Hippocampal formation (tissue), 2 donors: ENCODE results near the gene MORN3.
"Not testable (repeated sequence)": the region's sequence is repeated elsewhere in the genome, so short reads cannot be mapped to it uniquely, and the experiment has no call there.

Experiments used
- DNase-seq, 2 donors: peaks; one replicate each; lab custom pipeline; 2025; lab: John Stamatoyannopoulos, UW

The MORN3 gene

DNA sequence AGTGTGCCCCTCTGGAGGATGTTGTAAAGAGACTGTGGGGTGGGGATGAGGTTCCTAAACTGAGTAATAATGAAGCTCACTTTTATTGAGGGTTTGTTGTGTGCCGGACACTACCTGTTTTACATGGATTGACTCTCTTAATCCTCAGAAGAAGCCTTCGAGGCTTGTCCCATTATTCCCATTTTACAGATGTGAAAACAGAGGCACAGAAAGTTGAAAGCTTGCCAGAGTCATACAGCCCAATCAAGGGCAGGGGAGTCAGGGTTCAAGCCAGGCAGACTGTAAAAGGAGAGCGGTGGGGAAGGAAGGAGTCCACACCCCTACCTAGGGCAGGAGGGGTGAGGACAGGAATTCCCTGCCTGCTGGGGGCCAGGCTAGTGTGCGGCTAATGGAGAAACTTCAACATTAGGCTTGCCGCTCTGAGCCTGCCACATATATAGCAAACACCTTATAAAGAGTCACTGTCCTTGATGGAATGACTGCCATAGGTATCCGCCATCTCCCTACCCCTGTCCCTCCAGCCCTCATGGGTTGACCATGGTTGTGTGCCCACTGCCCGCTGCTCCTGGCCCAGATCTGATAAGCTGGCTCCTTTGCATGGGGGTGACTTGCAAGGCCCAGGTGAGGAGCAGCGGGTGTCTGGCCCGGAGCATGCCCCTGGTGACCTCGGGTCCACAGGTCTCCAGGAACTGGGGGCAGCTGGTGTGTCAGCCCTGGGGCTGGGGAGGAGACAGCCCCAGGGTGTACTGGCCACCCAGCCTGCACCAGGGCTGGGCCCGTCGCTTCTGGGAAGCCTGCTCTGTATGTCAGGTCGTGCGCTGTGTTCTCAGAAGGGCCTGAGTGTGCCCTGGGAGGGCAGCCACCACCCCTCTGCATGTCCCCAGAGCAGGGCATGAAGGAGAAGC lies 30.9 kb downstream of the MORN3 start:
- DNase-seq: no peak

- no peak for DNase-seq
Measured at GRCh38 chr12:121637231-121637914, 32.1 kb downstream of the MORN3 start.

GRCh38 chr12:121634836-121635235 lies 34.6 kb downstream of the MORN3 start:
- DNase-seq: no peak

DNA sequence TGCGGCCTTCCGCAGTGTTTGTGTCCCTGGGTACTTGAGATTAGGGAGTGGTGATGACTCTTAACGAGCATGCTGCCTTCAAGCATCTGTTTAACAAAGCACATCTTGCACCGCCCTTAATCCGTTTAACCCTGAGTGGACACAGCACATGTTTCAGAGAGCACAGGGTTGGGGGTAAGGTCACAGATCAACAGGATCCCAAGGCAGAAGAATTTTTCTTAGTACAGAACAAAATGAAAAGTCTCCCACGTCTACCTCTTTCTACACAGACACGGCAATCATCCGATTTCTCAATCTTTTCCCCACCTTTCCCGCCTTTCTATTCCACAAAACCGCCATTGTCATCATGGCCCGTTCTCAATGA lies 35.6 kb downstream of the MORN3 start:
- DNase-seq: not testable (repeated sequence)

DNA sequence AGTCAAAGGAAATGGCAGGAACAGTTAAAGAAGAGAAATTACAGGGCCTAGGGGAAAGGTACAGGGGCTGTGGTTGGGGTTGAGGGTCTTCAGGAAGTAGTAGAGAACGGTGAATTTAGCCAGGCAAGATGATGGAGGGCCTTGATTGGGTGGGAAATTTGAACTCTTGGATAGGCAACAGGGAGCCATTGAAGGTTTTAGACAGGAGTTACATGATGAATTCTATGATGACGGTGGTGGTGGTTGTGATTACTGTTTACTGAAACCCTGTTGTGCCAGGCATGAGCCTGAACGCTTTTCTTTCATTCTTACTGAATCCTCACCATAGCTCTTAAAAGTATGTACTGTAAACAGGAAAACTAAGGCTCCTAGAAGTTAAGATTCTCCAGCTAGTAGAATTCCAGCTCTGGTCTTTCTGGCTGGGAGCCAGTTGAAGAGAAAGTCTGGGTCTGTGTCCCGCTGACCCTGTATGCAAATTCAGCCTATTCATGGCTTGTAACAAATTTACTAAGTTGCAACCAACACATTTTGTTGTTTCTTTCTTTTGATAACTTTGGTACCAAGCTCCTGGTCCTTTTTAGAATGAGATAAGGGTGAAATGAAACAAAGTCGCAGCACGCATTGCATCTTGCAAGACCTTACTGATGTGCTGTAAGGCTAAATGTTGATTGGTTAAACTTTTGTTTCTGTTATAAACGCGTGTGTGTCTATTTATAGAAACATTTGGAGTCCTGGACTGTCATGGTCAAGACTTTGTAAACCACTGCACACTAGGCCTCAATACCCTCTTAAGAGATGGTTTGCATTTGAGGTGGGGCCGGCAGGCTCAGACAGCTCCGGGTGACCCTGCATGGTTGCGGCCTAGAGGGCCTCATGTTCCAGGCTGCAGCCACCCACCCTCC lies 37.1 kb downstream of the MORN3 start:
- DNase-seq: no peak

- no peak for DNase-seq
Measured at GRCh38 chr12:121630791-121631355, 38.6 kb downstream of the MORN3 start.

DNA sequence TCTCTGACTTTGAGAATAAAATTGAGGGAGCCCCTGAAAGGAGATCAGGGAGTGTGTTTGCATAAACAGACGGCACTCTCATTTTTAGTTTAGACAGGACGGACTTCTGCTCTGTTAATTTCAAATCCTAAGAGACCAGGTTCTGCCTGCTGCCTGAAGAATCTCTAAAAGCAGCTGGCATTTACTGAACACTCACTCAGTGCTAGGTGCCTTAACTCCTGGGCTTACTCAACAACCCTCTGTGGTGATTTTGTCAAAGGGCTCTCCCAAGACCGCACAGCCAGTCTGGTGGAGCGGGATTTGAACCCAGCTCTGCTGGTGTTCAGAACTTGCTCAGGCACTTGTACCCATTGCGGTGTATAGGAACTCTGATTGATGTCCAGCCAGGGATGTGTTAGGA lies 40.9 kb downstream of the MORN3 start:
- no peak for DNase-seq

DNA sequence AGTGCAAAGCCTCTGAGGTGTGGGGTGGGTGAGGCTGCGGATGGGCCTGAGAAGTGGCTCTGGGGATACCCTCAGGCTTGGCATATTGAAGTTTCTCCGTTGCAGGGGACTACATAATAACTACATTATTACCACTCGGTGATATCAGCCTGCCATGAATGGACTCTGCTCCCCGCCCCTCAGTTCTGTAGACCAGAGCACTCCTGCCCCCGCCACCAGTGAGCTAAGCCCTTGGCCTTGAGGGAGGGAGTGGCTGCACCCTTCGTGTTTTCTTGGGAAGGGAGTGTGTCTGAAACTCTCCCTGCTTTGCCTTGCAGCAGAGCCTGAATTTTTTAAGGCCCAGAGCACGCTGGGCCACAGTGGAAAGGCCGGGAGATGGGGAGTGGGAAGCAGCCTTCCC lies 41.4 kb downstream of the MORN3 start:
- DNase-seq: no peak

- peak in 1 of 2 donors; percentile 60 for DNase-seq
Measured at GRCh38 chr12:121626853-121627640, 42.4 kb downstream of the MORN3 start.

GRCh38 chr12:121626087-121626852 lies 43.2 kb downstream of the MORN3 start, which contains the start of gene ORAI1:
ORAI1 (plus strand) TSS chr12:121626530.
- DNase-seq: peak; percentile 91 to 92

DNA sequence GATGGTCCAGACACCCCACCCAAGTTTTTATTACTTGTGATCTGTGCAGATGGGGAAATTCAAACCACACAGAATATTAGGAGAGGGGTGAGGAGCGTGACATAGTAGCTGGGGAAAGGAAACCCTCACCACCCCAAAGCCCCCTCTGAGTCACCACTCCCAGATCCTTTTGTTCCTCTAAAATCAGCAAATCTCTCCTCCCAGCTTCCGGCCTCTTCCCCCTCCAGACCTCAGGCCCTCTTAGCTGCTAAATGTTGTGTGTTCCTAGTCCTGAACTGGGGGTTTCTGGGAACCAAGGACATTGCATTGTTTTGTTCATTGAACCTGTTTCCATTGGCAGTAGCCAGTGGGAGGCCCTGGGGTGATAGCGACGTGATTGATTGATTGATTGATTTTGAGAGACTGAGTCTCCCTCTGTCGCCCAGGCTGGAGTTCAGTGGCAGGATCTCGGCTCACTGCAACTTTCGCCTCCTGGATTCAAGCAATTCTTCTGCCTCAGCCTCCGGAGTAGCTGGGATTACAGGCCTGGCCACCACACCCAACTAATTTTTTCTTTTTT lies 49.0 kb downstream of the MORN3 start:
- no peak for DNase-seq

DNA sequence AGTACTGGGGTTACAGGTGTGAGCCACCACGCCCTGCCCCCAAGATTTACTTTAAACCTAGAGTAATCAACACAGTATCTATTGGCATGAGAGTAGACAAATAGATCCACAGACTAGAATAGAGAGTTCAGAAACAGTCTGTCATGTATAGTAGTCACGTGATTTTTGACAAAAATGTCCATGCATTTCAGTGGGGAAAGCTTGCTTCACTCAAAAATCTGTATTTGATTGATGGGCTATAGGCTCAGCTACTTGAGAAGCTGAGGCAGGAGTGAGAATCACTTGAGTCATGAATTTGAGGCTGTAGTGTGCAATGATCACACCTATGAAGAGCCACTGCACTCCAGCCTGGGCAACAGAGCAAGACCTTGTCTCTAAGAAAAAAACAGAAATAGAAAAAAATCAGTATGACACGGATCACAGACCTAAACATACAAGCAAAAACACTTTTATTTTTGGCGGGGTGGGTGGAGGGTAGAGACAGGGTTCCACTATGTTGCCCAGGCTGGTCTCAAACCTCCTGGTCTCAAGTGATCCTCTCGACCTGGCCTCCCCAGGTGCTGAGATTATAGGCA lies 50.7 kb downstream of the MORN3 start:
- no peak for DNase-seq

GRCh38 chr12:121614872-121615467 lies 54.5 kb downstream of the MORN3 start:
- no peak for DNase-seq

- DNase-seq: no peak
Measured at GRCh38 chr12:121613462-121613861, 56.0 kb downstream of the MORN3 start.

- DNase-seq: no peak
Measured at GRCh38 chr12:121611306-121611705, 58.1 kb downstream of the MORN3 start.

DNA sequence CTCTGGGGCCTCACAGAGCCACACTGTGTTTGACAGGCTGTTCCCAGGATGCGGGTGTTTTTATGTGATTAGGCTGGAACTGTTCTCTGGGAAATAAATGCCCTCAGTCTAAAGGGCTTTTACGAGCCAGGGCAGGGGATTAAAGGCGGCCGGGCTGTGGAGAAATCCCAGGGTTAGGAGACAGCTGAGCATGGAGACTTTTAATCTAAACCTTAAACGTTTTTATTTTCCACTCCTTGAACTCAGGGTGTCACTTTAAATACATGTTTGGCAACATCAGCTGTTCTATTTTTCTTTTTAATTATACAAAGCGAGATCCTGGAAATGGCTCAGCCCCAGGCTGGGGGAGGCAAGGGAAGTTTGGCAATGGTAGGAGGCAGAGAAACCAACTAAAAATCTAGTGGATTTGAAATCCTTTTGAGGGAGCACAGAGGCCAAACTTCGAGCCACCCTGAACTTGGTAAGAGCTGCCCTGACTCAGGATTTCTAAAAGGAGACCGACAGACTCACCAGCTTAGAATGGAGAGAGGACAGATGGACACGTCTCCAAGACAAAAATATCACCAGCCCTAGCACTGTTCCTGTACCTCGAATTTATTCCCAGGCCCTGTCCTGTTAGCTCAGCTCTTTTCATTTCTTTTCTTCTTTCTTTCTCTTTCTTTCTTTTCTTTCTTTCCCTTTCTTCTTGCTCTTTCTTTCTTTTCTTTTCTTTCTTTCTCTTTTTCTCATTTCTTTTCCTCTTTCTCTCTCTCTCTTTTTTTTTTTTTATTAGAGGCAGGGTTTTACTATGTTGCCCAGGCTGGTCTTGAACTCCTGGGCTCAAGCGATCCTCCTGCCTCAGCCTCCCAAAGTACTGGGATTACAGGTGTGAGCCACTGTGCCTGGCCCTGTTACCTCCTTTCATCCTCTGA lies 59.0 kb downstream of the MORN3 start:
- no peak for DNase-seq

GRCh38 chr12:121608301-121608700 lies 61.2 kb downstream of the MORN3 start:
- DNase-seq: no peak

DNA sequence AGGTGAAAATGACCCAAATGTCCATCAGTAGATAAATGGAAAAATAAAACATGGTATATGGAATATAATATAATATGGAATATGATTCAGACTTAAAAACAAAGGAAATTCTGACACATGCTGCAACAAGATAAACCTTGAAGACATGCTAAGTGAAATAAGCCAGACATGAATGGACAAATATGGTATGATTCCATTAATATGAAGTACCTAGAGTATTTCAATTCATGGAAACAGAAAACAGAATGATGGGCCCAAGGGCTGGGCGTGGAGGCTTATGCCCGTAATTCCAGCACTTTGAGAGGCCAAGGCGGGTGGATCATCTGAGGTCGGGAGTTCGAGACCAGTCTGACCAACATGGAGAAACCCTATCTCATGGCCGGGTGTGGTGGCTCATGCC lies 65.9 kb downstream of the MORN3 start:
- DNase-seq: no peak
